Peyer's patch (tissue), 4 donors: ENCODE measurements around the gene PTH. TPM values are rescaled to one million over a fixed set of nuclear protein-coding genes. Genes with fewer than 3 reads are reported as not detected.

Experiments
- DNase-seq, 3 donors: peaks; one replicate each; pipeline ENCODE4 v3.0.0-alpha.2; 2017 to 2019
- H3K27ac ChIP-seq, 4 donors: fragments of 200-600 bp; sonication (generic); one replicate each; pipeline ENCODE4 v1.5.1; 2016 to 2019
- H3K27me3 ChIP-seq, 2 donors: fragments of 200-600 bp; sonication (generic); one replicate each; pipeline ENCODE4 v1.5.1; 2019
- H3K36me3 ChIP-seq, 3 donors: fragments of 200-600 bp; sonication (generic); one replicate each; pipeline ENCODE4 v1.5.1; 2016 to 2019
- H3K4me1 ChIP-seq, 4 donors: fragments of 200-600 bp; sonication (generic); one replicate each; pipeline ENCODE4 v1.5.1; 2016 to 2019
- H3K4me3 ChIP-seq, 4 donors: fragments of 200-600 bp; sonication (generic); 1 replicate in 3 of 4; 2 replicates in 1 of 4; pipeline ENCODE4 v1.5.1; 2016 to 2019; ENCODE audit warnings: mild to moderate bottlenecking in 1 of 4
- H3K9me3 ChIP-seq, 4 donors: fragments of 200-600 bp; sonication (generic); one replicate each; pipeline ENCODE4 v1.5.1; 2016 to 2019; ENCODE audit warnings: mild to moderate bottlenecking in 1 of 4
- POLR2A ChIP-seq, 2 donors: fragments of 450-650 bp; IDR thresholded peaks; one replicate each; pipeline ENCODE4 v1.5.1; 2017; ENCODE audit warnings: antibody characterized with exemption in 2 of 2, mild to moderate bottlenecking in 2 of 2, moderate library complexity in 2 of 2
- total RNA-seq, 4 donors: library from RNA; depleted of rRNA; stranded (reverse); fragments of >200 nt; gene quantifications; one replicate each; pipeline ENCODE4 v1.1.0, GENCODE V29; 2016
- TF ChIP-seq, protein P1 (sequence below), 6 experiments: fragments of 450-650 bp in 4 of 6; fragments of 200-600 bp in 2 of 6; sonication (generic) in 1 of 6; IDR thresholded peaks; one replicate each; pipeline ENCODE4 v1.5.1; 2017 to 2019; ENCODE audit warnings: antibody characterized with exemption in 6 of 6, mild to moderate bottlenecking in 3 of 6, moderate library complexity in 1 of 6

PTH gene
- total RNA-seq, 4 donors from 2014 or later: not detected

DNA sequence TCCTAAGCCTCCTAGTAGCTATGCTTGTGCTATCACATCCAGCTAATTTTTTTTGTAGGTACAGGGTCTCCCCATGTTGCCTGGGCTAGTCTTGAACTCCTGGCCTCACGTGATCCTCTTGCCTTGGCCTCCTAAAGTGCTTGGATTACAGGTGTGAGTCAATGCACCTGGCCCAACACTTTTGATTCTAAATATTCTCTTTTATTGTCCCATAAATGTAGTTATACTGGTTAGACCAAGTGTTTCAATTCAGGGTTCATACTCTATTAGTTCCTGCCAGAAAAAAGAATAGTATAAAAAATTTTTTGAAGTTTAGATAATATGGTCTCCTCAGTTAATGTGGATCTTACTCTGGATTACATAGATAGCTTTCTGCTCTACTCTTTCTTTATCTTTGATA is 6.7 kb upstream of the PTH start:
- Histone ChIP-seq H3K27me3 (no peaks in the 10 kb centered on the region), H3K9me3 (no peaks in the 10 kb centered on the region), H3K27ac (no peak overlapping the region), H3K4me1 (no peaks in the 10 kb centered on the region), H3K4me3 (no peak overlapping the region), H3K36me3 (no peaks in the 10 kb centered on the region)
- TF ChIP-seq POLR2A (IDR thresholded peaks at IDR 0.05): no peak
- TF ChIP-seq, protein P1, sequence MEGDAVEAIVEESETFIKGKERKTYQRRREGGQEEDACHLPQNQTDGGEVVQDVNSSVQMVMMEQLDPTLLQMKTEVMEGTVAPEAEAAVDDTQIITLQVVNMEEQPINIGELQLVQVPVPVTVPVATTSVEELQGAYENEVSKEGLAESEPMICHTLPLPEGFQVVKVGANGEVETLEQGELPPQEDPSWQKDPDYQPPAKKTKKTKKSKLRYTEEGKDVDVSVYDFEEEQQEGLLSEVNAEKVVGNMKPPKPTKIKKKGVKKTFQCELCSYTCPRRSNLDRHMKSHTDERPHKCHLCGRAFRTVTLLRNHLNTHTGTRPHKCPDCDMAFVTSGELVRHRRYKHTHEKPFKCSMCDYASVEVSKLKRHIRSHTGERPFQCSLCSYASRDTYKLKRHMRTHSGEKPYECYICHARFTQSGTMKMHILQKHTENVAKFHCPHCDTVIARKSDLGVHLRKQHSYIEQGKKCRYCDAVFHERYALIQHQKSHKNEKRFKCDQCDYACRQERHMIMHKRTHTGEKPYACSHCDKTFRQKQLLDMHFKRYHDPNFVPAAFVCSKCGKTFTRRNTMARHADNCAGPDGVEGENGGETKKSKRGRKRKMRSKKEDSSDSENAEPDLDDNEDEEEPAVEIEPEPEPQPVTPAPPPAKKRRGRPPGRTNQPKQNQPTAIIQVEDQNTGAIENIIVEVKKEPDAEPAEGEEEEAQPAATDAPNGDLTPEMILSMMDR (IDR thresholded peaks at IDR 0.05): no peak
- no peak for DNase-seq

DNA sequence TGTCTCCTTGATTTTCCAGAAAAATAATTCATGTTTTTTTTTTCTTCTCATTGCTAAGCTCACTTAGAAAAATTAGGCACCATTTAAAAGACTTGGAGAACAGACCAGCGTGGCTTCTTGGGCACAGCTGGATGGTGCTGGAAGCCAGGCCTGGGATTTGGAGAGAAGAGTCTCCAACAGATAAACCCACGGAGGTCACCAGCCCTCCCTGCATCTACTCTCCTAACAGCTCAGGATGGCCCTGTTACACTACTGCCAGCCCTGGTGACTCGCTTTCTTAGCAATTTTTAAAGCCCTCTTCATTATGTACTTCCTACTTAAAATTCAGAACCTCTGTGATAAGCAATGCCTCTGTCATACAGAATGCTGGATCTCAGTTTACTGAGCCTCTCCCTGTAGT is 1.7 kb downstream of the PTH start:
- TF ChIP-seq, protein P1 (IDR thresholded peaks at IDR 0.05): no peak
- no peak for TF ChIP-seq POLR2A (IDR thresholded peaks at IDR 0.05)
- H3K36me3 ChIP-seq: no peaks in the 10 kb centered on the region
- no peak for DNase-seq

DNA sequence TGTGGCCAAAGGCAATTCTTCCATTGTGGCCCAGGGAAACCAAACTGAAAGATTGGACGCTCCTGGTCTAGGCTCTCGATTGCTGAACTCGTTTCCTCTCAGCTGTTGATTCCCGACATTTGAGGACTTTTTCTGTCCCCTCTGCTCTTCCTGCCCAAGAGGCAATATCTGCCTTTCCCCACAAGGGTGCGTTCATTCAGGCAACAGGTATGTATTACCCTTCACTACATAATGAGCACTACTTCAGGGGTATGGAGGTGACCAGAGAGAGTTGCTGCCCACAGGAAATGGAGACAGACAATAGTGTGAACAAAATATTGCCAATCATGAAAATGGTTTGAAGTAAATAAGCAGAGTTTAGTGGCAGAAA is 8.2 kb downstream of the PTH start:
- Histone ChIP-seq H3K4me3 (peak overlapping the region in 1 of 4 donors; percentile 37), H3K36me3 (no peaks in the 10 kb centered on the region), H3K9me3 (no peaks in the 10 kb centered on the region), H3K4me1 (no peaks in the 10 kb centered on the region), H3K27me3 (no peaks in the 10 kb centered on the region), H3K27ac (no peak overlapping the region)
- DNase-seq: no peak
- TF ChIP-seq POLR2A (IDR thresholded peaks at IDR 0.05): no peak
- TF ChIP-seq, protein P1 (IDR thresholded peaks at IDR 0.05): peak in 4 of 6 experiments; percentile 16 to 41 (median 26)

More for the DNA sequence above, 1.7 kb downstream of the PTH start:
- no peak overlapping the region for H3K27ac ChIP-seq
- H3K4me1 ChIP-seq: no peaks in the 10 kb centered on the region
- no peaks in the 10 kb centered on the region for H3K9me3 ChIP-seq
- H3K4me3 ChIP-seq: no peak overlapping the region
- H3K27me3 ChIP-seq: no peaks in the 10 kb centered on the region

DNA sequence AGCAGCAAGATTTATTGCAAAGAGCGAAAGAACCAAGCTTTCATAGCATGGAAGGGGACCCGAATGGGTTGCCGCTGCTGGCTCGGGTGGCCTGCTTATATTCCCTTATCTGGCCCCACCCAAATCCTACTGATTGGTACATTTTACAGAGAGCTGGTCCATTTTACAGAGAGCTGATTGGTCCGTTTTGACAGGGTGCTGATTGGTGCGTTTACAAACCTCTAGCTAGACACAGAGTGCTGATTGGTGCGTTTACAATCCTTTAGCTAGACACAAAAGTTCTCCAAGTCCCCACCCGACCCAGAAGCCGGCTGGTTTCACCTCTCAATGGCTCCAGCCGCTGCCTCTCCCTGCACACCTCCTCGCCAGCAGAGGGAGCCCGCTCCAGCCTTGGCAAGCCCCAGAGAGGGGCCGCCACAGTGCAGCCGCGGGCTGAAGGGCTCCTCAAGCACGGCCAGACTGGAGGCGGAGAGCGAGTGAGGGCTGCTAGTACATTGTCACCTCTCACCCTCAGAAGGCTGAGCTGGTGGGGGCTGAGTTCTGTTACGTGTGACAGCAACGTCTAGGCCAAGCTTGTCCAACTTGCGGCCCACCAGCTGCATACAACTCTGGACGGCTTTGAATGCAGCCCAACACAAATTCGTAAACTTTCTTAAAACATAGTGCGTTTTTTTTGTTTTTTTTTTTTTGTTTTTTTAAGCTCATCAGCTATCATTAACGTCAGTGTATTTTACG is 8.7 kb downstream of the PTH start:
- Histone ChIP-seq H3K4me3 (peak overlapping the region in 2 of 4 donors; percentile 9 to 37), H3K36me3 (no peaks in the 10 kb centered on the region)
- no peak for TF ChIP-seq POLR2A (IDR thresholded peaks at IDR 0.05)
- TF ChIP-seq, protein P1 (IDR thresholded peaks at IDR 0.05): peak in 4 of 6 experiments; percentile 36 to 39 (median 38)

DNA sequence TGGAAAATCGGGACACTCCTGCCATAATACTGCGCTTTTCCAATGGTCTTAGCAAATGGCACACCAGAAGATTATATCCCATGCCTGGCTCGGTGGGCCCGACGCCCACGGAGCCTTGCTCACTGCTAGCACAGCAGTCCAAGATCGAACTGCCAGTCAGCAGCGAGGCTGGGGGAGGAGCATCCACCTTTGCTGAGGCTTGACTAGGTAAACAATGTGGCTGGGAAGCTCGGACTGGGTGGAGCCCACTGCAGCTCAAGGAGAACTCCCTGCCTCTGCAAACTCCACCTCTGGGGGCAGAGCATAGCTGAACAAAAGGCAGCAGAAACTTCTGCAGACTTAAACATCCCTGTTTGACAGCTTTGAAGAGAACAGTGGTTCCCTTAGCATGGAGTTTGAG is 15.6 kb downstream of the PTH start:
- Histone ChIP-seq H3K27ac (no peak overlapping the region), H3K36me3 (no peaks in the 10 kb centered on the region), H3K9me3 (no peaks in the 10 kb centered on the region), H3K4me3 (no peak overlapping the region), H3K27me3 (no peaks in the 10 kb centered on the region), H3K4me1 (no peaks in the 10 kb centered on the region)
- no peak for DNase-seq
- TF ChIP-seq, protein P1 (IDR thresholded peaks at IDR 0.05): no peak
- no peak for TF ChIP-seq POLR2A (IDR thresholded peaks at IDR 0.05)

More for the DNA sequence above, 8.7 kb downstream of the PTH start:
- H3K27me3 ChIP-seq: no peaks in the 10 kb centered on the region
- H3K9me3 ChIP-seq: no peaks in the 10 kb centered on the region
- DNase-seq: peak; percentile 45 to 77 (median 72)
- no peak overlapping the region for H3K27ac ChIP-seq
- H3K4me1 ChIP-seq: no peaks in the 10 kb centered on the region
